ENCODE data around the gene VAC14.
A peak's percentile ranks its signal among the peaks of the same experiment; 100 is the strongest.
"Not testable (repeated sequence)": the region's sequence is repeated elsewhere in the genome, so short reads cannot be mapped to it uniquely, and the experiment has no call there.

VAC14 gene

GRCh38 chr16:70658921-70659320 is 142.0 kb downstream of the VAC14 start:
- DNase-seq, result no peak

GRCh38 chr16:70657956-70658355 is 143.0 kb downstream of the VAC14 start:
- DNase-seq, result no peak

- no peak for DNase-seq
These were observed 144.2 kb downstream of the VAC14 start for GRCh38 chr16:70656712-70657263.

GRCh38 chr16:70656065-70656711 is 144.8 kb downstream of the VAC14 start:
- no peak for DNase-seq

GRCh38 chr16:70653809-70654771 is 146.9 kb downstream of the VAC14 start:
- peak; percentile 93 to 95 for DNase-seq

GRCh38 chr16:70653406-70653805 is 147.6 kb downstream of the VAC14 start:
- DNase-seq, result no peak

GRCh38 chr16:70652322-70652721 is 148.6 kb downstream of the VAC14 start:
- DNase-seq, result no peak

- DNase-seq, result no peak
These were observed 149.4 kb downstream of the VAC14 start for GRCh38 chr16:70651524-70651923.

GRCh38 chr16:70650216-70650615 is 150.7 kb downstream of the VAC14 start:
- no peak for DNase-seq

GRCh38 chr16:70649300-70649699 is 151.7 kb downstream of the VAC14 start:
- no peak for DNase-seq

GRCh38 chr16:70648606-70649005 is 152.4 kb downstream of the VAC14 start:
- no peak for DNase-seq

GRCh38 chr16:70647441-70648359 is 153.3 kb downstream of the VAC14 start:
- no peak for DNase-seq

GRCh38 chr16:70646260-70647241 is 154.4 kb downstream of the VAC14 start, which contains the start of gene IL34:
Gene IL34, plus strand, starts transcription at chr16:70646559. Its CDS starts 389 bp downstream, at chr16:70646948.
- no peak for DNase-seq

GRCh38 chr16:70644763-70645597 is 156.0 kb downstream of the VAC14 start:
- no peak for DNase-seq

GRCh38 chr16:70643264-70643663 is 157.7 kb downstream of the VAC14 start:
- not testable (repeated sequence) for DNase-seq

GRCh38 chr16:70642633-70643032 is 158.3 kb downstream of the VAC14 start:
- no peak for DNase-seq

- DNase-seq, result no peak
These were observed 161.9 kb downstream of the VAC14 start for GRCh38 chr16:70638814-70639792.
